ENCODE data around the gene ADPRHL1.
"Not testable (repeated sequence)": the region's sequence is repeated elsewhere in the genome, so short reads cannot be mapped to it uniquely, and the experiment has no call there.

The ADPRHL1 gene

GRCh38 chr13:113455384-113455783 lies 2.1 kb upstream of the ADPRHL1 start:
- no peak for DNase-seq (ENCODE audit: low read depth)

- DNase-seq (ENCODE audit: low read depth): no peak
These were observed 1.6 kb upstream of the ADPRHL1 start for GRCh38 chr13:113454936-113455335.

DNA sequence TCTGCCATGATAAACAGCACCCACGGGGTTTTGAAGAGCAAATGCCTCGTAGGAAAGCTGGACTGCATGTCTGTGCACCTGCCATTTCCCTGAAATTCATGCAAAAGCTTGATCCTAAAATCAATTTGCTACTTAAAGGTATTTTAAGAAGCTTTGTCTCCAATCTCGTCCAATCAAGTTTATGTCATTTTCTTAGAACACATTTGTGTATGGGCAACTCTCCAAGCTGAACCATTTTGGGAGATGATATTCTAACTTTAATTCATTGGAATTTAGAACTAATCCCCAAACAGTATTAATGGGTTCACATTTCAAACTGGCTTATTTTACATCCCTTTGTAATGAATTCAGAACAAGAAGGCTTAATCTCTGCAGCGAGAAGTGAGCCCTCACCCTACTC lies 822 bp downstream of the ADPRHL1 start:
- DNase-seq (ENCODE audit: low read depth): no peak

- no peak for DNase-seq (ENCODE audit: low read depth)
These were observed 1.3 kb downstream of the ADPRHL1 start for GRCh38 chr13:113451951-113452421.

GRCh38 chr13:113450861-113451620 lies 2.2 kb downstream of the ADPRHL1 start:
- DNase-seq (ENCODE audit: low read depth): not testable (repeated sequence)

- not testable (repeated sequence) for DNase-seq (ENCODE audit: low read depth)
These were observed 2.9 kb downstream of the ADPRHL1 start for GRCh38 chr13:113450348-113450744.

GRCh38 chr13:113449693-113450347 lies 3.5 kb downstream of the ADPRHL1 start:
- no peak for DNase-seq (ENCODE audit: low read depth)

DNA sequence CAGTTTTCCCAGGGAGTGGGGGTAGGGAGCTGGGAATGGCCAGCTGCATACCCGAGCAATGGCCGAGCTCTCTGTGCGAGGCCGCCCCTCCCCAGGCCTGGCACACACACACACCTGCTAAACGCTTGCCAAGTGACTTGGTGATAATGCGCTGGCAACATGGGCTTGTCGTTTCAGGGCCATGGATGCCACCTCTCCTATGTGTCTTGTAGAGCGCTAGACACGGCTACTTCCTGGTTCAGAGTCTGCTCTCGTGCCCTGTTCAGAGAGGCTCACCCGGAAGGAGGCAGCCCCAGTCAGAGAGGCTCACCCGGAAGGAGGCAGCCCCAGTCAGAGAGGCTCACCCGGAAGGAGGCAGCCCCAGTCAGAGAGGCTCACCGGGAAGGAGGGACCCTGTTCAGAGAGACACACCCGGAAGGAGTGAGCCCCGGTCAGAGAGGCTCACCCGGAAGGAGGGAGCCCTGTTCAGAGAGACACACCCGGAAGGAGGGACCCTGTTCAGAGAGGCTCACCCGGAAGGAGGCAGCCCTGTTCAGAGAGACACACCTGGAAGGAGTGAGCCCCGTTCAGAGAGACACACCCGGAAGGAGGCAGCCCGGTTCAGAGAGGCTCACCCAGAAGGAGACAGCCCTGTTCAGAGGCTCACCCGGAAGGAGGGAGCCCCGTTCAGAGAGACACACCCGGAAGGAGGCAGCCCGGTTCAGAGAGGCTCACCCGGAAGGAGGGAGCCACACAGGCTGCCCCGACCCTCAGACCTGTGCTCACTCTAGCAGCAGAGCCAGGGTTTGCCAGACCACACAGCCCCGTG lies 4.2 kb downstream of the ADPRHL1 start:
- DNase-seq (ENCODE audit: low read depth): peak; percentile 31

DNA sequence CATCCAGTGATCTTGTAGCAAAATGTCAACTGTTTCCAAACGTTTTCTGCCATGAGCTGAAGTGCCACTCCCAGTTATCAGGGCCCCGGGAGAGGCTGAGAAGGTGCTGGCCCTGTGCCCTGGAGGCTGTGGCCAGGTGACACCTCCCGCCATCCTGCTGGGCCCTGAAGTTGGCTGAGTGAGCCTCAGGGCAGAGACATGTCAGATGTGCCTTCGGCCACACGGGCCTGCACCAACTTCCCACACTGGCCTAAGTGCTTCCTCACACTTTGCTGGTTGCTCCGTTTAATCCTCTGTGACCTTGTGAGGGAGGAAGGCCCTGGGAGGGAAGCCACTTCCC lies 4.8 kb downstream of the ADPRHL1 start:
- DNase-seq (ENCODE audit: low read depth): no peak

GRCh38 chr13:113447596-113447995 lies 5.7 kb downstream of the ADPRHL1 start:
- no peak for DNase-seq (ENCODE audit: low read depth)

DNA sequence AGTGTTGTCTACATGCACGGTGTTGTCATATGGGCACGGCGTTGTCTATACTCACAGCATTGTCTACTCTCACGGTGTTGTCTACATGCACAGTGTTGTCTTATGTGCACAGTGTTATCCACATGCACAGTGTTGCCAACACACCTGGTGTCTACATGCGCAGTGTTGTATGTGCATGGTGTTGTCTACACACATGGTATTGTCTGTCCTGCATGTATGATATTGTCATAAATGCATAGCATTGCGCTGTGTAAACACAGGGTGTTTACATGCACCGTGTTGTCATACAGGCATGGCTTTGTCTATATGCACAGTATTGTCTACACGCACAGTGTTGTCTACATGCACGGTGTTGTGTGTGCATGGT lies 6.8 kb downstream of the ADPRHL1 start:
- no peak for DNase-seq (ENCODE audit: low read depth)

GRCh38 chr13:113445791-113446487 lies 7.3 kb downstream of the ADPRHL1 start:
- DNase-seq (ENCODE audit: low read depth): no peak

- no peak for DNase-seq (ENCODE audit: low read depth)
These were observed 9.3 kb downstream of the ADPRHL1 start for GRCh38 chr13:113443991-113444390.

DNA sequence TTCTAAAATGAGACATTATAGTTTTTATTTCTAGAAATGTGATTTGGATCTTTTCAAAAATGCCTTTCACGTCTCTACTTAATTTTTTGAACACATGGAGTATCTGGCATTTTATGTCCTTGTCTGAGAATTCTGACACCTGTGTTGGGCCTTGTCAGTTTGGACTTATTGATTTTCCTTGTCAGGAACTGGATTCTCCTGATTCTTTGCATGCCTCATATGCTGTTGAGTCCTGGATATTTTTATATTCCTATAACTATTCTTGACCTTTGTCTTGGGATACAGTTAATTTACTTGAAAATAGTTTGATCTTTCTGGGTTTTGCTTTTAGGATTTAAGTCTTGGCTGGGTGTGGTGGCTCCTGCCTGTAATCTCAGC lies 10.3 kb downstream of the ADPRHL1 start:
- no peak for DNase-seq (ENCODE audit: low read depth)

DNA sequence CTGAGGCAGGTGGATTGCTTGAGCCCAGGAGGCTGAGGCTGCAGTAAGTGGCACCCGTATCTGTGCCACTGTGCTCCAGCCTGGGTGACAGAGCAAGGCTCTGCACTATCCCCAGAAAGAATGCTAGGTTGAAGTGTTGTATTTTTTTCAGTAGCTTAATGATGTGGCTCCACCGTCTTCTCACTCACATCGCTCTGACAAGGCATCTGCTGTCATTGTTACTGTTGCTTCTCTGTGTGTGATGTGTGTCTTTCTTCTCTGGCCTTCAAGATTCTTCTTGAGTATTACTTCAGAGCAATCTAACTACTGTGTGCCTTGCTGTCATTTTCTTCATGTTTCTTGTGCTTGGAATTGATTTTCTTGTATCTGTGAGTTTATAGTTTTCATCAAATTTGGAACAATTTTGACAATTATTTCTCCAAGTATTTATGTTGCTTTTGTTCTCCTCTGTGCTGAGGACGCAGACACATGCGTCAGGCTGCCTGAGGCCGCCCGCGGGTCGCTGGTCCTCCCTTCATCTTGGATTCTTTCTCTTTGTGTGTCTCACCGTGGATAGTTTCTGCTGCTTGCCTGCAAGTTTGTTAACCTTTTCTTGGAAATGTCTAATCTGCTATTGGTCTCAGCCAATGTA lies 10.8 kb downstream of the ADPRHL1 start:
- DNase-seq (ENCODE audit: low read depth): no peak

DNA sequence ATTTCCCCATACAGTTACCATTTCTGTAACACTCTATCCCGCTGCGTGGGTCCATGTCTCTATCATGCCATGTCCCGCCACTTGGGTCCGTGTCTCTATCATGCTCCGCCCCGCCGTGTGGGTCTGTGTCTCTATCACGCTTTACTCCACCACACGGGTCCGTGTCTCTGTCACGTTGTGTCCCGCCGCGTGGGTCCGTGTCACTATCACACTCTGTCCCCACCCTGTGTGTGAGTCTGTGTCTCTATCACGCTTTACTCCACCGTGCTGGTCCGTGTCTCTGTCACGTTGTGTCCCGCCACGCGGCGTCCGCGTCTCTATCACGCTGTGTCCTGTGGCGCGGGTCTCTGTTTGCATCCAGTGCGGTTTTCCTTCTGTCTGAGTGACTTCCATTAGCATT lies 11.6 kb downstream of the ADPRHL1 start:
- no peak for DNase-seq (ENCODE audit: low read depth)

DNA sequence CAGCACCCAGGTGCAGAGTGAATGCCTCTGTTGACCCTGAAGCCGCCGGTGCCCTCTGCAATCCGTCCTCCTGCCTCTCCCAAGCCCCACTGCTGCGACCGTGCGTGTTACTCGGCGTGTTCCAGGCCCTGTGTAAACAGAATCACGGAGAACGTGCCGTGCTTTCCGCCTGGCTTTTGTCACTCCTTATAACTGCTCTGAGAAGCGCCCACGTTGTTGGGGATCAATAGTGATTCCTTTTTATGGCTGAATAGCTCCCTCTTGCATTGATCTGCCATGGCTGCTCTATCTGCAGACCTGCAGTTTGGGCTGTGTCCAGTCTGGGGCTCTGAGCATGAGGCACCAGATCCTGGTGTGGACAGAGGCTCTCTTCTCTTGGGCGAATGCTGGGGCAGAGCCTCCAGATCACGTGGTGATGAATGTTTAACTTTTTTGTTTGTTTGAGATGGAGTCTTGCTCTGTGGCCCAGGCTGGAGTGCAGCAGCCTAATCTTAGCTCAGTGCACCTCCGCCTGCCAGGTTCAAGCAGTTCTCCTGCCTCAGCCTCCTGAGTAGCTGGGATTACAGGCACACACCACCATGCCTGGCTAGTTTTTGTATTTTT lies 15.8 kb downstream of the ADPRHL1 start:
- DNase-seq (ENCODE audit: low read depth): no peak

DNA sequence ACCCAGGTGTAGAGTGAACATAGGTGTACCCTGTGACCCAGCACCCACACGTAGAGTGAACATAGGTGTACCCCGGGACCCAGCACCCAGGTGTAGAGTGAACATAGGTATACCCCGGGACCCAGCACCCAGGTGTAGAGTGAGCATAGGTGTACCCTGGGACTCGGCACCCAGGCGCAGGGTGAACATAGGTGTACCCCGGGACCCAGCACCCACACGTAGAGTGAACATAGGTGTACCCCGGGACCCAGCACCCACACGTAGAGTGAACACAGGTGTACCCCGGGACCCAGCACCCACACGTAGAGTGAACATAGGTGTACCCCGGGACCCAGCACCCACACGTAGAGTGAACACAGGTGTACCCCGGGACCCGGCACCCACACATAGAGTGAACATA lies 16.4 kb downstream of the ADPRHL1 start:
- DNase-seq (ENCODE audit: low read depth): not testable (repeated sequence)

DNA sequence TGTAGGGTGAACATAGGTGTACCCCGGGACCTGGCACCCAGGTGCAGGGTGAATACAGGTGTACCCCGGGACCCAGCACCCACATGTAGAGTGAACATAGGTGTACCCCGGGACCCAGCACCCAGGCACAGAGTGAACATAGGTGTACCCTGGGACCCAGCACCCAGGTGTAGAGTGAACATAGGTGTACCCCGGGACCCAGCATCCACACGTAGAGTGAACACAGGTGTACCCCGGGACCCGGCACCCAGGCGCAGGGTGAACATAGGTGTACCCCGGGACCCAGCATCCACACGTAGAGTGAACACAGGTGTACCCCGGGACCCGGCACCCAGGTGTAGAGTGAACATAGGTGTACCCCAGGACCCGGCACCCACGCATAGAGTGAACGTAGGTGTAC lies 17.4 kb downstream of the ADPRHL1 start:
- DNase-seq (ENCODE audit: low read depth): not testable (repeated sequence)

GRCh38 chr13:113433391-113433916 lies 19.8 kb downstream of the ADPRHL1 start:
- DNase-seq (ENCODE audit: low read depth): no peak

Measured in GM04504 (cell line).